Kidney (tissue), 14 donors: Measurements from ENCODE around the gene MYORG. TPM values are rescaled to one million over a fixed set of nuclear protein-coding genes. Genes with fewer than 3 reads are reported as not detected.

ENCODE experiments used
- DNase-seq, 5 donors: peaks; one replicate each; pipeline ENCODE4 v3.0.0-alpha.2; 2013 to 2020
- FAIRE-seq: peaks from 2 replicates; lab custom pipeline; 2012; peaks lifted over from hg19 to GRCh38; lab: Jason Lieb, UNC
- H3K27ac ChIP-seq, 2 donors: one replicate each; pipeline ENCODE4 v1.7.0; 2013; ENCODE audit warnings: low read depth in 2 of 2, low read length in 2 of 2, inconsistent platforms in 1 of 2
- H3K27me3 ChIP-seq: one replicate; pipeline ENCODE4 v1.7.1; 2013; ENCODE audit warnings: low read length, inconsistent platforms; ENCODE audit not compliant: control insufficient read depth, insufficient read depth
- H3K36me3 ChIP-seq, 3 donors: one replicate each; pipeline versions ENCODE4 v1.7.0 to v1.7.1; 2013; ENCODE audit warnings: low read length in 3 of 3, control low read depth in 1 of 3, inconsistent platforms in 1 of 3; ENCODE audit not compliant: insufficient read depth in 3 of 3, control insufficient read depth in 2 of 3
- H3K4me1 ChIP-seq, 3 donors: one replicate each; pipeline versions ENCODE4 v1.7.0 to v1.7.1; 2013; ENCODE audit warnings: low read length in 3 of 3, inconsistent platforms in 1 of 3, low read depth in 1 of 3; ENCODE audit not compliant: control insufficient read depth in 2 of 3, insufficient read depth in 2 of 3
- H3K4me3 ChIP-seq, 3 donors: one replicate each; pipeline versions ENCODE4 v1.7.0 to v1.8.1; 2013; ENCODE audit warnings: low read length in 3 of 3, control low read depth in 1 of 3, inconsistent platforms in 1 of 3
- H3K9ac ChIP-seq, 3 donors: one replicate each; pipeline versions ENCODE4 v1.7.0 to v1.7.1; 2013; ENCODE audit warnings: low read length in 3 of 3, control low read depth in 1 of 3, inconsistent platforms in 1 of 3
- H3K9me3 ChIP-seq, 3 donors: one replicate each; pipeline versions ENCODE4 v1.7.0 to v1.7.1; 2013; ENCODE audit warnings: low read length in 3 of 3, control low read depth in 1 of 3, inconsistent platforms in 1 of 3; ENCODE audit not compliant: control insufficient read depth in 2 of 3, insufficient read depth in 1 of 3
- intact Hi-C: fragments of 100-400 bp; cut with DNase I; formaldehyde crosslinking; loops from one replicate; pipeline ENCODE4 v1.11.1; 2022
- polyA plus RNA-seq: library from polyadenylated mRNA; stranded (reverse); fragments of 350-450 nt; fragmentation: Illumina TruSeq; extraction: RNeasy Lipid Tissue Mini Kit (QIAGEN cat#74804); gene quantifications from one replicate; pipeline ENCODE4 v1.2.3, GENCODE V29; 2014; ENCODE audit warnings: low read depth, low replicate concordance; ENCODE audit not compliant: insufficient read depth
- total RNA-seq: library from RNA; stranded (reverse); fragmentation: NEBNext Ultra II Directional; extraction: Animal tissue kit (Norgen Biotek cat#: 25700); gene quantifications from one replicate; pipeline ENCODE4 v1.2.1, GENCODE V29; 2021
- TF ChIP-seq, protein P1 (sequence below): IDR thresholded peaks from 3 replicates; pipeline ENCODE4 v1.5.1; 2012; ENCODE audit warnings: mild to moderate bottlenecking, moderate library complexity, borderline replicate concordance; ENCODE audit not compliant: insufficient read depth; ENCODE audit errors: extremely low read depth
- donor health status: control.
- donor health status: control.
- donor health status: control.
- donor health status: control.
- donor health status: control.
- donor health status: DM: yes; HTN: yes; CAD: no.
- donor health status: Normal renal cell carcinoma (clear cell type).

Gene MYORG
- total and polyA plus RNA-seq, 2 donors from 2014 or later, result 8.1 to 13.5 TPM

DNA sequence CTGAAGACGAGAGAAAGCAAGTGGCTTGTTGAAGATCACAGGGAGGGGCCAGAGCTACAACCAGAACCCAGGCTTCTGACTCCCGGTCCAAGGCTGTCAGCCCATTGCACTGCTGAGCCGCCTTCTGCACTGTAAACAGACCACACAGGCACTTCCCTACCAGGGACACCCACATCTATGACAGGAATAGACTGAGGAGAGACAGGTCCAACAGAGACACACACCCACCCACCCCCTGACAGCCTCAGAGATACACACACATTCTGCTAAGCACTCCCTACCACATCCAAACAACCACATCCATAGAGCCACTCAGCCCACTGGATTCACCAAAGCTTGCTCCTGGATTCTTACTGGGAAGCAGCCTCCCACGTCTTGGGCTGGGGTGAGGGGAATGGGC is 23.0 kb upstream of the MYORG start:
- Histone ChIP-seq H3K27me3 (no peaks in the 10 kb centered on the region), H3K9me3 (no peaks in the 10 kb centered on the region), H3K27ac (no peak overlapping the region), H3K36me3 (peaks cover 0 to 7% (median 2%) of the 10 kb centered on the region in 3 donors), H3K4me1 (peaks cover 0 to 2% (median 0%) of the 10 kb centered on the region in 3 donors), H3K9ac (no peak overlapping the region), H3K4me3 (no peak overlapping the region)
- TF ChIP-seq, protein P1, sequence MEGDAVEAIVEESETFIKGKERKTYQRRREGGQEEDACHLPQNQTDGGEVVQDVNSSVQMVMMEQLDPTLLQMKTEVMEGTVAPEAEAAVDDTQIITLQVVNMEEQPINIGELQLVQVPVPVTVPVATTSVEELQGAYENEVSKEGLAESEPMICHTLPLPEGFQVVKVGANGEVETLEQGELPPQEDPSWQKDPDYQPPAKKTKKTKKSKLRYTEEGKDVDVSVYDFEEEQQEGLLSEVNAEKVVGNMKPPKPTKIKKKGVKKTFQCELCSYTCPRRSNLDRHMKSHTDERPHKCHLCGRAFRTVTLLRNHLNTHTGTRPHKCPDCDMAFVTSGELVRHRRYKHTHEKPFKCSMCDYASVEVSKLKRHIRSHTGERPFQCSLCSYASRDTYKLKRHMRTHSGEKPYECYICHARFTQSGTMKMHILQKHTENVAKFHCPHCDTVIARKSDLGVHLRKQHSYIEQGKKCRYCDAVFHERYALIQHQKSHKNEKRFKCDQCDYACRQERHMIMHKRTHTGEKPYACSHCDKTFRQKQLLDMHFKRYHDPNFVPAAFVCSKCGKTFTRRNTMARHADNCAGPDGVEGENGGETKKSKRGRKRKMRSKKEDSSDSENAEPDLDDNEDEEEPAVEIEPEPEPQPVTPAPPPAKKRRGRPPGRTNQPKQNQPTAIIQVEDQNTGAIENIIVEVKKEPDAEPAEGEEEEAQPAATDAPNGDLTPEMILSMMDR, result no peak
- DNase-seq (no peak), FAIRE-seq (no peak)
- intact Hi-C loops, result no loop called here

DNA sequence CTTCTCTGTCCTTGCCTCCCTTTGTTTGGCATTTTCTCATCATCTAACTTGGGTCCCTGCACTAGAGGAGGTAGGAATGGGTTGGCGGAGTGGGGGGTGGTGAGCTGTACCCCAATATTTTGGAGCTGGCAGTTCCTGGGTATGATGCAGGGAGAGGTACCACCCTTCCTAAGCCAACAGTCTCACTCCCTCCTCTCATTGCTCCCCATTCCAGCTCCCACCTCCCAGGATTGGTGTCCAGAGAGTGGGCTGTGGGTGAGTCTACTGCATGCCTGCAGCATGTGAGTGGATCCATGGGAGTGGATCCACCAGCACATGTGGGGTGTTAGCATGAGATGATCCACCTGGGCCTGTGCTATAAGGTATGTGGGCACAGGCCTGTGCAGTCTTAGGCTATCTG is 22.2 kb upstream of the MYORG start:
- DNase-seq (no peak), FAIRE-seq (no peak)
- TF ChIP-seq, protein P1, result no peak
- no peak overlapping the region for H3K27ac ChIP-seq
- H3K9me3 ChIP-seq, result no peaks in the 10 kb centered on the region
- H3K4me3 ChIP-seq, result no peak overlapping the region
- intact Hi-C loops, result no loop called here
- H3K27me3 ChIP-seq, result no peaks in the 10 kb centered on the region
- H3K36me3 ChIP-seq, result peaks cover 0 to 7% (median 2%) of the 10 kb centered on the region in 3 donors
- H3K4me1 ChIP-seq, result peaks cover 0 to 2% (median 0%) of the 10 kb centered on the region in 3 donors
- no peak overlapping the region for H3K9ac ChIP-seq

DNA sequence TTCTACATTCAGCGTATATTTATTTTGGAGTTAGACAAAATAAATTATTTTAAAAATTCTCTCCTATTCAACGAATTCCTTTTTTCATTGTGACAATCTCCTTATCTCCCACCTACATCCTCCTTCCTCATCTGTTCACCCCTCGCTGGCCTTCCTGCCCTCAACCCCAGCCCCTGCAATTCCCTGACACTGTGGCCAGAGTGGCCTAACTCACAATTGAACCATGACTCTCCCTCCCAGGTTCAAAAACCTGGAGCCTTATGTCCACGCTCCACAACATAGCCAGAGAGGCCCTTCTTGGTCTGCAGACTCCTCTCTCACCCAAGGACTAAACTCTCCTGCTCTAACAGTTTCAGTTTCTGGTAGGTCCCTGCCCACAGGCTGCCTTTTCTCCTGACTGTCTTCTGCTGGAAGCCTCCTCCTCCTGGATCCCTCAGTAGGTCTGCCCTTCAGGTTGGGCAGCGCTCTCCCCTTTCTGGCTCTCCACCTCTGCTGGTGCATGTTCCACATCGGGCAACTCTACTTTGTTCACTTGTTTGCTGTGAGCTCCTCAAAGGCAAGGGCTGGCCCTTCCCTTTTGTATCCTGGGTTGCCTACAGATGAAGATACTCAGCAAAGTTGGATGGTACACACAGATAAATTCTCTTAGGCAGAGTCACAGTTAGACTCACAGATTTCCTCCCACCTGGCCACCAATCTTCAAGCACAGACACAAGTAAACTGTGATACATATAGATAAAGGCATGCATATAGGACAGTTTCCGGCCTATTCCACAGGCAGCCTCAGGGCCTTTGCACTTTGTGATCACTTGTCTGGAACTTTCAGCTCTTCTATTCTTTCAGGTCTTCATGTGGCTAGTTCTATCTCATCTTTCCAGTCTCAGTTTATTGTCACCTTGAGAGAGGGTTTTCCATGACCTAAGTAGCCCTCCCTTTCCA is 19.8 kb upstream of the MYORG start:
- Histone ChIP-seq H3K36me3 (peaks cover 0 to 2% (median 0%) of the 10 kb centered on the region in 3 donors), H3K27ac (no peak overlapping the region), H3K4me3 (no peak overlapping the region), H3K4me1 (no peaks in the 10 kb centered on the region), H3K27me3 (no peaks in the 10 kb centered on the region), H3K9ac (no peak overlapping the region), H3K9me3 (no peaks in the 10 kb centered on the region)
- FAIRE-seq (no peak), DNase-seq (no peak)
- intact Hi-C loops, result no loop called here
- TF ChIP-seq, protein P1, result no peak
